CD1c-positive myeloid dendritic cell (primary cell): Measurements from ENCODE around the gene MUS81.

ENCODE experiments used
- DNase-seq: peaks from one replicate; pipeline ENCODE4 v3.0.0-alpha.2; 2016; ENCODE audit errors: extremely low spot score

Gene MUS81

GRCh38 chr11:65861165-65861505 lies 902 bp downstream of the MUS81 start:
- DNase-seq = no peak

GRCh38 chr11:65861533-65862183 lies 1.4 kb downstream of the MUS81 start:
- no peak for DNase-seq

- DNase-seq = no peak
These were observed 2.0 kb downstream of the MUS81 start for GRCh38 chr11:65862191-65862735.

- no peak for DNase-seq
These were observed 3.0 kb downstream of the MUS81 start for GRCh38 chr11:65862941-65863888.

- no peak for DNase-seq
These were observed 3.9 kb downstream of the MUS81 start for GRCh38 chr11:65863889-65864705.

GRCh38 chr11:65864706-65865471 lies 4.7 kb downstream of the MUS81 start:
- no peak for DNase-seq

GRCh38 chr11:65865550-65866172 lies 5.4 kb downstream of the MUS81 start:
- DNase-seq = no peak

GRCh38 chr11:65866509-65867283 lies 6.5 kb downstream of the MUS81 start:
- no peak for DNase-seq

GRCh38 chr11:65867284-65868071 lies 7.2 kb downstream of the MUS81 start:
- DNase-seq = no peak

- DNase-seq = no peak
These were observed 7.9 kb downstream of the MUS81 start for GRCh38 chr11:65868076-65868667.

- no peak for DNase-seq
These were observed 8.7 kb downstream of the MUS81 start for GRCh38 chr11:65868907-65869306.

- no peak for DNase-seq
These were observed 9.5 kb downstream of the MUS81 start for GRCh38 chr11:65869643-65870306.

- no peak for DNase-seq
These were observed 10.1 kb downstream of the MUS81 start for GRCh38 chr11:65870307-65870658.

GRCh38 chr11:65870706-65871681 lies 10.8 kb downstream of the MUS81 start:
- DNase-seq = no peak

GRCh38 chr11:65871811-65872548 lies 11.7 kb downstream of the MUS81 start:
- DNase-seq = no peak

- DNase-seq = no peak
These were observed 12.5 kb downstream of the MUS81 start, which contains the start of gene EFEMP2 for GRCh38 chr11:65872586-65873317. EFEMP2 (minus strand) TSS chr11:65872800; CDS start chr11:65872354, 446 bp downstream.
